T-helper 1 cell (primary cell): Measurements from ENCODE around the gene RNF138.
"Not testable (repeated sequence)": the region's sequence is repeated elsewhere in the genome, so short reads cannot be mapped to it uniquely, and the experiment has no call there.

Source experiments
- DNase-seq, 5 donors: peaks; one replicate each; pipeline ENCODE4 v3.0.0-alpha.2; 2012 to 2020

RNF138 gene

GRCh38 chr18:32175265-32175664, 83.6 kb downstream of the RNF138 start:
- DNase-seq, result no peak

GRCh38 chr18:32176745-32177144, 85.1 kb downstream of the RNF138 start:
- not testable (repeated sequence) for DNase-seq

- no peak for DNase-seq
These were observed 85.9 kb downstream of the RNF138 start for GRCh38 chr18:32177530-32177929.
